22Rv1 (cell line): ENCODE measurements around the gene NPSR1.

Experiments used
- ZFX ChIP-seq: fragments of 450-650 bp; IDR thresholded peaks from 2 replicates; pipeline ENCODE4 v1.6.1; 2017; ENCODE audit warnings: antibody characterized with exemption, borderline replicate concordance
- TF ChIP-seq, protein P1 (sequence below): fragments of 450-650 bp; IDR thresholded peaks from 2 replicates; pipeline ENCODE4 v1.5.1; 2017; ENCODE audit warnings: mild to moderate bottlenecking

DNA sequence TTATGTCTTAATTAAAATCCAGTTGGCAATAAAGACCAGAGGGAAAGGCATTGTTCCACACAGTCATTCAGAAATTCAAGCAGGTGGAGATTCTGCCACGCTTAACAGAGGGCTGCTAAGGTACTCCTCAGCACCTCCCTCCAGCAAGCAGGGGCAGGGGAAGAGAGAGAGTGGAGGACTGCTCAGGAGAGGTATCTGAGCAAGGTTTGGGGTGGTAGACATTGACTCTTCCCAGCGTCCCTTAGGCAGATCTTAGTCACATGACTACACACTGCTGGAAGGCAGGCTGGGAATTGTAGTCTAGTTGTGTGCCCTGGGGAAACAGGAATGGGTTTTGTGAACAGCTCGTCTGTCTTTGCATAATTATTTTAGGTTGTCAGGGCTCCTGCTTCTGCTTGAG lies 181.6 kb downstream of the NPSR1 start:
- TF ChIP-seq, protein P1, sequence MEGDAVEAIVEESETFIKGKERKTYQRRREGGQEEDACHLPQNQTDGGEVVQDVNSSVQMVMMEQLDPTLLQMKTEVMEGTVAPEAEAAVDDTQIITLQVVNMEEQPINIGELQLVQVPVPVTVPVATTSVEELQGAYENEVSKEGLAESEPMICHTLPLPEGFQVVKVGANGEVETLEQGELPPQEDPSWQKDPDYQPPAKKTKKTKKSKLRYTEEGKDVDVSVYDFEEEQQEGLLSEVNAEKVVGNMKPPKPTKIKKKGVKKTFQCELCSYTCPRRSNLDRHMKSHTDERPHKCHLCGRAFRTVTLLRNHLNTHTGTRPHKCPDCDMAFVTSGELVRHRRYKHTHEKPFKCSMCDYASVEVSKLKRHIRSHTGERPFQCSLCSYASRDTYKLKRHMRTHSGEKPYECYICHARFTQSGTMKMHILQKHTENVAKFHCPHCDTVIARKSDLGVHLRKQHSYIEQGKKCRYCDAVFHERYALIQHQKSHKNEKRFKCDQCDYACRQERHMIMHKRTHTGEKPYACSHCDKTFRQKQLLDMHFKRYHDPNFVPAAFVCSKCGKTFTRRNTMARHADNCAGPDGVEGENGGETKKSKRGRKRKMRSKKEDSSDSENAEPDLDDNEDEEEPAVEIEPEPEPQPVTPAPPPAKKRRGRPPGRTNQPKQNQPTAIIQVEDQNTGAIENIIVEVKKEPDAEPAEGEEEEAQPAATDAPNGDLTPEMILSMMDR = no peak
- no peak for TF ChIP-seq ZFX
